Measurements from ENCODE around the gene SELE.

DNA sequence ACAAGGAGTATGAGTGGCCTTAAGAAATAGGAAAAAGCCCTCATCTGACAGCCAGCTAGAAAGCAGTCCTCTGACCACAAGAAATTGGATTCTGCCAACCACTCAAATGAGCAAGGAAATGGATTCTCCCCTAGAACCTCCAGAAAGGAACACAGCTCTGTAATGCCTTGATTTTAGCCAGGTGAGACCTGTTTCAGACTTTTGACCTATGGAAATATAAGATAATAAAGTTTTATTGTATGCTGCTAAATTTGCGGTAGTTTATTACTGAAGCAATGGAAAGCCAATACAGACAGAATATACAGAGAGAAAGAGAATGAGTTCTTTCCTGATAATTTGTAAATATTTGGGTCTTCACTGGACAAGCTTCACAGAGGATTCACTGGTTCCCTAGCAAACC is 28.8 kb upstream of the SELE start:
- no peak for TF ChIP-seq POLR2A (IDR thresholded peaks at IDR 0.05; ENCODE audit: low read depth, low read length)
- no peak for TF ChIP-seq TAF1 (IDR thresholded peaks at IDR 0.05; ENCODE audit: borderline replicate concordance, low read depth, low read length)
- TF ChIP-seq POLR2AphosphoS5 (IDR thresholded peaks at IDR 0.05; ENCODE audit: low read depth, low read length) = no peak
